NOMO-1 treated with DMSO at 0.1 percent for 48 hours (cell line): ENCODE results near the gene MGMT.
"Not testable (repeated sequence)": the region's sequence is repeated elsewhere in the genome, so short reads cannot be mapped to it uniquely, and the experiment has no call there.

ENCODE experiments used
- DNase-seq: peaks from one replicate; lab custom pipeline; 2025; ENCODE audit not compliant: unreplicated experiment; lab: John Stamatoyannopoulos, UW

The MGMT gene

DNA sequence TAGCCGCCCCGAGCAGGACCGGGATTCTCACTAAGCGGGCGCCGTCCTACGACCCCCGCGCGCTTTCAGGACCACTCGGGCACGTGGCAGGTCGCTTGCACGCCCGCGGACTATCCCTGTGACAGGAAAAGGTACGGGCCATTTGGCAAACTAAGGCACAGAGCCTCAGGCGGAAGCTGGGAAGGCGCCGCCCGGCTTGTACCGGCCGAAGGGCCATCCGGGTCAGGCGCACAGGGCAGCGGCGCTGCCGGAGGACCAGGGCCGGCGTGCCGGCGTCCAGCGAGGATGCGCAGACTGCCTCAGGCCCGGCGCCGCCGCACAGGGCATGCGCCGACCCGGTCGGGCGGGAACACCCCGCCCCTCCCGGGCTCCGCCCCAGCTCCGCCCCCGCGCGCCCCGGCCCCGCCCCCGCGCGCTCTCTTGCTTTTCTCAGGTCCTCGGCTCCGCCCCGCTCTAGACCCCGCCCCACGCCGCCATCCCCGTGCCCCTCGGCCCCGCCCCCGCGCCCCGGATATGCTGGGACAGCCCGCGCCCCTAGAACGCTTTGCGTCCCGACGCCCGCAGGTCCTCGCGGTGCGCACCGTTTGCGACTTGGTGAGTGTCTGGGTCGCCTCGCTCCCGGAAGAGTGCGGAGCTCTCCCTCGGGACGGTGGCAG lies at the start of gene MGMT:
Gene MGMT (plus strand): TSS at position 539 of the 656 bp plus-strand sequence.
- no peak for DNase-seq

DNA sequence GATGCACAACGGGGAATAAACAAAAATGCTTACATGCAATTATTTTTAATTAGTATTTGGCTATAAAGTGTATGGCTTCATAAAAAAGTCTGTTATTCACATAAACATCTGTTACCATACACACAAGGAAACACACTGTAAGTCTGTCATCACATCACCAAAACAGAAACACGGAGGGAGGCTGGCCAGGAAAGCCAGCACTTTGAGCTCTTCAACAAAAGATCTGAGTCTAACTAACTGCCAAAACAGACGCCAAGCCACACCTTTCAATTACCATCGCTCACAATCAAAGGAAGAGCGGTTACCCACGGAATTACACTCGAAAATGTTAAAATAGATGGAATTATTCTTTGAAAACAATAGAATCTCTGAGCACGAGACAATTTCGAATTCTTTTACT lies 49.2 kb upstream of the MGMT start:
- no peak for DNase-seq

DNA sequence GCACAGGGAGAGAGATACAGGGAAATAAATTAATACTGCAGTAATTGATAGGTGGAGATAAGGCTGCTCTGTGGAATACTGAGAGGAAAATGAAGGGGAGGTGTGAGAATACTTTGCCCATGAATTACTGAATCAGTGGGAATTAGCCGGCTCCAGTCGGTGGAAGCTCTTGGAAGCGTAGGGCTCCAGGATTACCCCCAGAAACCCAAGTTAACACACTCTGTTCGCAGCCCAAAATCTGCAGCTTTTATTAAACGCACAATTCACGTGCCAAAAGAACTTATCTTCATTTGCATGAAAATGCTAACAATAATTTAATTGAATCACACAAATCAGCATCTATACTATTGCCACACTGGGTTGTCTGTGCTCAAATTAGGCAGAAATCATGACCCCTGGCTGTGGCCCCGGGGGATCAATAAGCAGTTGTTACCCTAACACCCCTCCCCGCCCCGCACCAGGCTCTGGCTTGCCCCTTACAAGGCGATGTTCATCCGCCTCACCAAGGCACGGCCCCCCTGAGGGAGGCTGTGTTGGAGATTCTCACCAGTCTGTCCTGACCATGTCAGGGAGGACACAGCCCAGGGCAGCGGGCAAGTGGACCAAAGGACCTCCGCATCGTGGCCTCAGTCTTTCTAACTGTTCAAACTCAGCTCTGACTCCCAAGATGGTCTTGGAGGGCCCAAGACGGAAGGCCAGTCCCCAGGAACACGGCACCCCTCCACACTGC lies 48.4 kb upstream of the MGMT start:
- DNase-seq = no peak

DNA sequence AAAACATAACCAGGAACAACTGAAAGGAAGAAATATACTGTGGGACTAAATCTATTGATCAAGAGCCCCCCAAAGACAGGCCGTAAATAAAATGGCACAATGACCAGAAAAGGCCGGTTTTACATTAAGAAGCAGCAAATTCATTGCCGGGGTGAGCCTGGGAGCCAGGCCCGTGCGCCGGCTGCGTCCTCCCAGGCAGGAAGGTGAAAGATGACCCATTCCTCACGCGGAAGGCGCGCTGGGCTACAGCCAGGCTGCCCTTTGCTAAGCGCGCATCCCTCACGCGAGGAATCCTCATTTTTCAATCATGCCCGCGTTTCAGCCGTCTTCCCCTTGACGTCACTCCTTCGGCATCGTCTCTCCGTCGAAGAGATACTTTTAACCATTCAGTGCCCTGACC lies 47.6 kb upstream of the MGMT start:
- DNase-seq = no peak

- DNase-seq = no peak
Observed at GRCh38 chr10:129421399-129422010, 45.5 kb upstream of the MGMT start.

DNA sequence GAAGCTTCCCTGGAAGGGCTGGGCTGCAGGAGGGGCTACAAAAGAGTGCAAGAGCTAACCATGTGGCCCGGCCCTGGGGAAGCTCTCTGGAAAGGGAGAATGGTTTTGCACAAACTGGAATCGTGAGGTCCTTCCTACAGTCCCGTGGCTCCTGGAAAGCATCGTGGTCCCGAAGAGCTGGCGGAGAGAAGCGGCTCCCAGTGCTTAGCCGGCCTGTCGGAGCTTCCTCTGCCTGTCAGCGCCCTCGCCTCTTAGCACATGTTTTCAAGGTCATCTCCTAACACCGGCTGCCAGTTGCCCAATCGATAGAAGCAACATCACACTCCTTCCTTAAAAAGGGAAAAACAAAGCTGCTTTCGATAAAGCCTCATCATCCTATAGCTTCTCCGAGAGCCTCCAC lies 42.1 kb upstream of the MGMT start:
- DNase-seq = no peak

DNA sequence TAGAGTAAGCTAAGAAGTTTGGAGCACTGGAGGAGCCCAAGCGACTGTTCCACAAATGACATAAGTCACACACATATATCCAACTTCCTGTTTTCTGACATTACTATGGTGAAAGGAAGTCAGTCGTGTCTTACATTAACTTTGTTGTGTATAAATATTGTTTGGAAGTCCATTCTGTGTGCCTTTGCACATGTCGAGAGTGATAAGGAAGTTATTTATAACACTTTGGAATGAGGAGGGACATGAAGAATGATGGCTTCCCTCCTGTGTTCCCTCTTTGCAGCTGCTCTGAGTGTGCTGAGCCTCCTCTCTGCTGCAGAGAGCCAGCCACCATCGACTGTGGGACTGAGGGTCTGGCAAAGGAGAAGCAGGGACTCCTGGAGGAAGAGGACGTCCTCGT lies 40.4 kb upstream of the MGMT start:
- DNase-seq = no peak

DNA sequence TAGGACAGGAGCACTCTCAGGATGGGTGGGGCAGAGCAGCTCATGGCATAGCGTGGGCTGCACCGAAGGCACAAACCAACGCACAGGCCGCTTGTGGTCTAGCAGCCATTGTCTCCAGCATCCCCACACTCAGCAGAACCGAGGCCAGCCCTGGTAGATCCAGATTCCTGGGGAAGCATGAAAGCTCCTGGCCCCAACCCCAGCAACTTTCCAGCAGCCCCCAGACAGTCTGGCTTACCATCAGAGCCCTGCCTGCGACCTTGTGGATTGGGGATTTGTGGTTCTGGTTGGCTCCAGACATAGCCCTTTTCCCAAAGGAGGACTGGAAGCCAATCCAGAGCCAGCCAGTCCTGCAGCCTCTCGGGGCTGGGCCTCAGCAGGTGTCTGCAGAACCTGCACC lies 33.8 kb upstream of the MGMT start:
- DNase-seq = no peak

GRCh38 chr10:129435724-129436123 lies 31.3 kb upstream of the MGMT start:
- not testable (repeated sequence) for DNase-seq

GRCh38 chr10:129438024-129438423 lies 29.0 kb upstream of the MGMT start:
- DNase-seq = no peak

DNA sequence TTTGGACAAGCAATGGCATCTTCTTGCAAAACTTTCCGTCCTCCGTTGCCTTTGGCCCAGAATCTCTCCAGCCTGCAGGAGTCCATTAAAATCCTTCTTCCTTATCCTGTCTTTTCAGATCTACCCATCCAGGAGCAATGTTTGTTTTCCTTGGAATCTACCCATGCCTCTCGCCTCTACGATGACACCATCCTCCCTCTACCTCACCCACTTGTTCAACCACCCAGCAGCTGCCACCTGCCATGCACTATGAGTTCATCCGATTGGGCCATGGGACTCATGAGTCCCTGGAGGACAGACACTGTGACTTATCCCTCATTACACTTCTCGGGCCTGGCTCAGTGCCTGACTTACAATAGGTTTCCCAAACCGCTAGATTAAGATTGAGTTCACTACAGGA lies 26.8 kb upstream of the MGMT start:
- no peak for DNase-seq

GRCh38 chr10:129440722-129441316 lies 26.2 kb upstream of the MGMT start:
- DNase-seq = no peak

DNA sequence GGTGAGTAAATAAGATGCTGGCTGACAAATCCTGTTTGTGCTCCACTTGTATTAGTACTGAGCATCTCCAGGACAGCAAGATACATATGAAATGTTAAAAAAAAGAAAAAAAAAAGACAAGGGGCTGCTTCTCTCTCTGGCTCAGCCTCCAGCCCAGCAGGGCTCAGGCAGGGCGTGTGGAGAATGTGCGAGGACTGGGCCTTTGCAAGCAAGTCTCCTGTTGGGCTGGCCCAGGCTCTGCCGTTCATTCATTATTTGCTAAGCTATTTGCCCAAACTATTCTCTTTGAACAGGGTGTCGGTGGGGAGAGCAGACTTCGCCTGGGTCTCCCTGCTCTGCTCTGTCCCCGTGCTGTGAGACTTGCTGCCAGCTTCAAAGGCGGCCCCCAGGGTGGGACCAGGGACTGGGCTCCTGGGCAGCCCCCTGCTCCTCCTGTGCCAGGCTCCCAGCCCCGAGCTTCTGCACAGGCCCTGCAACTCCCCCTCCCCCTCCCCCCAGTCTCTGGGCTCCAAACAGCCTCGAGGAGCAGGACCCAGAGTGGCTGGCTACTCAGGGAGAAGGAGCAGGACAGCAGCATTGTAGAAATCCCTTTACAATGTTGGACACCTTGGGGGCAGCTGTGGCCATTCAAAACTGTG lies 25.6 kb upstream of the MGMT start:
- DNase-seq = no peak

DNA sequence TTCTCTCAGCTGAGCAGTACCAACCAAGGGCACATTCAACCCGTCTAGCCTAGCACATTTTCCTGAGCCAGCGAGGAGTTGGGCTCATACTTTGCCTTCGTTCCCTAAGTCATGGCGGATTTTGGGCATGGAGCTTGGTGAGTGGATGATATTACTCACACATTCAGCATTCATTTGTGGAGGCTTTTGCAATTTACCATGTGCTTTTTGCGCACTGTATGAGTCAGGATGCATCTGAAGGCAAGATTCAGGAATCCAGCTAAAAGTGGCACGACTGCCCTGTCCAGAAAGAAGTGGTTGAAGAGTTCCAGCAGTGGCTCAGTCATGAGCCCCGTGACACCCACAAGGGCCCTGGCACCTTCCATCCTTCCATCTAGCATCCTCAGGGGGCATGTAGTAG lies 24.2 kb upstream of the MGMT start:
- no peak for DNase-seq

DNA sequence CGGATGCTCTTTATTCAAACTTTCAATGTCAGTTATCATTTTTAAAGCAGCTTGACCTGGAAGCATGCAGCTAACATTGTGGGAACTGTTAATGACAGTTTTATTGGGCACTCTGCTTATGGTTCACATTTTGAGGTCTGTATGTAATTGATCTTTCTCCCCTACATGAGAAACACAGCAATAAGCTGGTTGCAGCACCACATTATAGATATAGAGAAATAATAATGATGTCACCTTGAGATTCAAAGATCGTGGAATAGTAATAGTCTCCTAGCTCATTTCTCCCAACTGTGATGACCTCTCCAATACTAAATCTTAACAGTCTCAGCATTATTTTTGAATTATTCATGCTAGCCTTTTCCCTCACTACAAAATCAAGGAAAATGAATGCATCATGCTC lies 22.7 kb upstream of the MGMT start:
- no peak for DNase-seq

GRCh38 chr10:129445436-129446182 lies 21.4 kb upstream of the MGMT start:
- no peak for DNase-seq

DNA sequence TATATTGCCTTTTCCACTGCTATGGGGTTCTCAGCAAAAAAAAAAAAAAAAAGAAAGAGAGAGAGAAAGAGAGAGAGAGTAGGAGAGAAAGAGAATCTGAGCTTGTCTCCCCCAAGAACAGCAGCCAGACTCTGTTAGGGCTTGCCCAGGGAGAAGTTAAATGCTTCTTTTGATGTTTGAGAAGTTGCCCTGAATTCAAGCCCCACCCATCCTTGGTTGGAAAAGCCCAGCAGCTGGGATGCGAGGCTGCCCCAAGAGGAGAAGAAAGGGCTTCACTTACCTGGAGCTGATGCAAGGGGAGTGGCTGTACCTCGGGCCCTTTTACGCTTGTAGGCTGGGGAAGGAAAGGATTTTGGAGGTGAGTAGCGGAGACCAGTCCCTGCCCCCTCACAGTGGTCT lies 20.9 kb upstream of the MGMT start:
- no peak for DNase-seq

DNA sequence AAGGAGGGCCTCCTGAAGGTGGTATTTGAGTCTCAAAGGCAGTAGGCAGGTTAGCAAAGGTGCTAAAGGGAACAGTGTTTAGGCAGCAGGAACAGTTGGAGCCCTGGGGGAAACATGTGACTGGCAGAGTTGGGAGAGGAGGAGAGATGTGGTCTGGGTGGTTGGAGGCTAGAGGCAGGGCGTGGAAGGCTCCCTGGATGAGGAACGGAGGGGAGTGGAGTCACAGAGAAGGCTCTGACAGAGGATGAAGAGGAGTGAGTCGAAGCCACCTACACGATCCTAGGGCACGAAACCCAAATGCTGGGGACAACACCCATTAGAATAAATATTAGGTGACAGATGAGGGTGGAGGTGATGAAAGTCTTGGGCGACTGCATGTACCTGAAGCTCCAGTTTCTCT lies 19.6 kb upstream of the MGMT start:
- no peak for DNase-seq

DNA sequence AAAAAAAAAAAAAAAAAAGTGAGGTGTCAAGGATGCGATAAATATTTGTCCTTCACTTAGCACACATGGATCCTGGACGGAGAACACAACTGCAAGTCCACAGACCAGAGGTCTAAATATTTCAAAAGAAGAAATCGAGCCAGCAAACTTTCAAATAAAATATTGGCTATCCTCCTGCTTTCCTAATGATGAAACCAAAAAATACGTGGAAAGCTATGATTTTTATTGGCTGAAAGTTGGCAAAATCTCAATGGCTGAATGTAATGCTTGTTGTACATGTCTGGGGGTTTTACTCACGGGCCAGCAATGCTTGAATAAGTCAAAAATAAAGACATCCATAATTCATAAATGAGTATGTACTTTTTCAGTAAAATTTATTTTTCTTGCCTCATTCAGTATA lies 19.0 kb upstream of the MGMT start:
- no peak for DNase-seq

DNA sequence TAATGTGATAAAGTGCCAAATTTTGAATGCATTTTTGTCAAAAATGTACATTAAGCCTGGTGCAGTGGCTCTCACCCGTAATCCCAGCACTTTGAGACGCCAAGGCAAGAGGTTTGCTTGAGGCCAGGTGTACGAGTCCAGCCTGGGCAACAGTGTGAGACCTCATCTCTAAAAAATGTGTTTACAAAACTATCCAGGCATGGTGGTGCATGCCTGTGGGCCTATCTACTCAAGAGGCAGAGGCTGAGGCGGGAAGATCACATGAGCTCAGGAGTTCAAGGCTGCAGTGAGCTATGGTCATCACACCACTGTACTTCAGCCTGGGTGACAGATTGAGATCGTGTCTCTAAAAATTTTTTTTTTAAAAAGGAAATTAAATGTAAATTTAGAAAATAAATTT lies 18.5 kb upstream of the MGMT start:
- no peak for DNase-seq

GRCh38 chr10:129449893-129450292 lies 17.1 kb upstream of the MGMT start:
- no peak for DNase-seq
